Stimulated activated CD4-positive, alpha-beta T cell treated with anti-CD3 and anti-CD28 coated beads, Interleukin-12 subunit alpha, Interleukin-12 subunit beta, amount 100 ng/mL, for 4 hours (primary cell): ENCODE data around the gene MADCAM1.
"Not testable (repeated sequence)": the region's sequence is repeated elsewhere in the genome, so short reads cannot be mapped to it uniquely, and the experiment has no call there.

ENCODE experiments used
- DNase-seq: peaks from one replicate; pipeline ENCODE4 v3.0.0-alpha.2; 2020

The MADCAM1 gene

GRCh38 chr19:465056-465816, 31.1 kb upstream of the MADCAM1 start:
- no peak for DNase-seq

- no peak for DNase-seq
These were observed 28.7 kb upstream of the MADCAM1 start for GRCh38 chr19:467554-467953.

GRCh38 chr19:468587-469256, 27.6 kb upstream of the MADCAM1 start:
- no peak for DNase-seq

- no peak for DNase-seq
These were observed 26.5 kb upstream of the MADCAM1 start for GRCh38 chr19:469833-470232.

GRCh38 chr19:470701-471100, 25.6 kb upstream of the MADCAM1 start:
- no peak for DNase-seq

GRCh38 chr19:472005-472858, 24.1 kb upstream of the MADCAM1 start:
- no peak for DNase-seq

- no peak for DNase-seq
These were observed 21.9 kb upstream of the MADCAM1 start for GRCh38 chr19:474126-475078.

GRCh38 chr19:475360-475759, 20.9 kb upstream of the MADCAM1 start:
- no peak for DNase-seq

- DNase-seq, result no peak
These were observed 17.9 kb upstream of the MADCAM1 start for GRCh38 chr19:478236-478903.

- DNase-seq, result no peak
These were observed 17.3 kb upstream of the MADCAM1 start for GRCh38 chr19:478976-479375.

- no peak for DNase-seq
These were observed 16.1 kb upstream of the MADCAM1 start for GRCh38 chr19:480016-480855.

- not testable (repeated sequence) for DNase-seq
These were observed 15.2 kb upstream of the MADCAM1 start for GRCh38 chr19:481100-481499.

GRCh38 chr19:482186-483041, 13.9 kb upstream of the MADCAM1 start:
- DNase-seq, result no peak

- DNase-seq, result no peak
These were observed 12.8 kb upstream of the MADCAM1 start for GRCh38 chr19:483332-484072.

GRCh38 chr19:484494-484893, 11.8 kb upstream of the MADCAM1 start:
- no peak for DNase-seq

GRCh38 chr19:485077-485476, 11.2 kb upstream of the MADCAM1 start:
- DNase-seq, result no peak

GRCh38 chr19:485583-486236, 10.6 kb upstream of the MADCAM1 start:
- no peak for DNase-seq
